Measurements from ENCODE around the gene TANC1.

- TF ChIP-seq, protein P1, sequence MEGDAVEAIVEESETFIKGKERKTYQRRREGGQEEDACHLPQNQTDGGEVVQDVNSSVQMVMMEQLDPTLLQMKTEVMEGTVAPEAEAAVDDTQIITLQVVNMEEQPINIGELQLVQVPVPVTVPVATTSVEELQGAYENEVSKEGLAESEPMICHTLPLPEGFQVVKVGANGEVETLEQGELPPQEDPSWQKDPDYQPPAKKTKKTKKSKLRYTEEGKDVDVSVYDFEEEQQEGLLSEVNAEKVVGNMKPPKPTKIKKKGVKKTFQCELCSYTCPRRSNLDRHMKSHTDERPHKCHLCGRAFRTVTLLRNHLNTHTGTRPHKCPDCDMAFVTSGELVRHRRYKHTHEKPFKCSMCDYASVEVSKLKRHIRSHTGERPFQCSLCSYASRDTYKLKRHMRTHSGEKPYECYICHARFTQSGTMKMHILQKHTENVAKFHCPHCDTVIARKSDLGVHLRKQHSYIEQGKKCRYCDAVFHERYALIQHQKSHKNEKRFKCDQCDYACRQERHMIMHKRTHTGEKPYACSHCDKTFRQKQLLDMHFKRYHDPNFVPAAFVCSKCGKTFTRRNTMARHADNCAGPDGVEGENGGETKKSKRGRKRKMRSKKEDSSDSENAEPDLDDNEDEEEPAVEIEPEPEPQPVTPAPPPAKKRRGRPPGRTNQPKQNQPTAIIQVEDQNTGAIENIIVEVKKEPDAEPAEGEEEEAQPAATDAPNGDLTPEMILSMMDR (IDR thresholded peaks at IDR 0.05) = no peak
- TF ChIP-seq POLR2A (IDR thresholded peaks at IDR 0.05) = no peak
Observed at GRCh38 chr2:159108181-159108893, 139.9 kb downstream of the TANC1 start.

All from right lobe of liver (tissue), 4 donors.